IPS-15b (cell line): ENCODE results near the gene TOB1.
"Not testable (repeated sequence)": the region's sequence is repeated elsewhere in the genome, so short reads cannot be mapped to it uniquely, and the experiment has no call there.

Experiments
- H3K27me3 ChIP-seq: one replicate; pipeline ENCODE4 v1.6.1; 2013; ENCODE audit warnings: low read length; ENCODE audit not compliant: control insufficient read depth, insufficient read depth
- H3K36me3 ChIP-seq: one replicate; pipeline ENCODE4 v1.6.1; 2013; ENCODE audit warnings: low read length; ENCODE audit not compliant: control insufficient read depth, insufficient read depth
- H3K4me1 ChIP-seq: one replicate; pipeline ENCODE4 v1.6.1; 2013; ENCODE audit warnings: mild to moderate bottlenecking, low read length; ENCODE audit not compliant: control insufficient read depth, insufficient read depth
- H3K4me3 ChIP-seq: one replicate; pipeline ENCODE4 v1.5.1; 2013; ENCODE audit warnings: low read depth, low read length
- H3K9ac ChIP-seq: one replicate; pipeline ENCODE4 v1.6.1; 2013; ENCODE audit warnings: low read depth, mild to moderate bottlenecking, low read length
- H3K9me3 ChIP-seq: one replicate; pipeline ENCODE4 v1.6.1; 2013; ENCODE audit warnings: mild to moderate bottlenecking, low read length; ENCODE audit not compliant: control insufficient read depth, insufficient read depth

TOB1 gene

GRCh38 chr17:50904518-50905459 is 38.6 kb upstream of the TOB1 start:
- no peaks in the 10 kb centered on the region for H3K9me3 ChIP-seq
- H3K9ac ChIP-seq, result peak overlapping the region; percentile 37
- H3K27me3 ChIP-seq, result no peaks in the 10 kb centered on the region
- no peaks in the 10 kb centered on the region for H3K36me3 ChIP-seq
- peaks cover 20% of the 10 kb centered on the region for H3K4me1 ChIP-seq
- no peak overlapping the region for H3K4me3 ChIP-seq

GRCh38 chr17:50903604-50904517 is 37.7 kb upstream of the TOB1 start:
- Histone ChIP-seq H3K27me3 (no peaks in the 10 kb centered on the region), H3K4me3 (no peak overlapping the region), H3K36me3 (no peaks in the 10 kb centered on the region), H3K9me3 (no peaks in the 10 kb centered on the region), H3K9ac (no peak overlapping the region), H3K4me1 (peaks cover 19% of the 10 kb centered on the region)

GRCh38 chr17:50902372-50903353 is 36.5 kb upstream of the TOB1 start:
- Histone ChIP-seq H3K4me1 (peaks cover 19% of the 10 kb centered on the region), H3K27me3 (no peaks in the 10 kb centered on the region), H3K9ac (no peak overlapping the region), H3K9me3 (no peaks in the 10 kb centered on the region), H3K4me3 (no peak overlapping the region), H3K36me3 (no peaks in the 10 kb centered on the region)

- no peaks in the 10 kb centered on the region for H3K27me3 ChIP-seq
- no peaks in the 10 kb centered on the region for H3K36me3 ChIP-seq
- H3K9ac ChIP-seq, result no peak overlapping the region
- no peaks in the 10 kb centered on the region for H3K9me3 ChIP-seq
- H3K4me3 ChIP-seq, result no peak overlapping the region
- peaks cover 16% of the 10 kb centered on the region for H3K4me1 ChIP-seq
Measured at GRCh38 chr17:50900383-50900892, 34.3 kb upstream of the TOB1 start.

- no peak overlapping the region for H3K9ac ChIP-seq
- no peak overlapping the region for H3K4me3 ChIP-seq
- no peaks in the 10 kb centered on the region for H3K27me3 ChIP-seq
Measured at GRCh38 chr17:50899559-50900319, 33.6 kb upstream of the TOB1 start.

GRCh38 chr17:50899005-50899460 is 32.9 kb upstream of the TOB1 start:
- Histone ChIP-seq H3K4me3 (no peak overlapping the region), H3K4me1 (peaks cover 8% of the 10 kb centered on the region), H3K9ac (no peak overlapping the region), H3K27me3 (no peaks in the 10 kb centered on the region), H3K36me3 (no peaks in the 10 kb centered on the region), H3K9me3 (no peaks in the 10 kb centered on the region)

More at GRCh38 chr17:50899559-50900319, 33.6 kb upstream of the TOB1 start:
- no peaks in the 10 kb centered on the region for H3K9me3 ChIP-seq
- no peaks in the 10 kb centered on the region for H3K36me3 ChIP-seq
- peaks cover 11% of the 10 kb centered on the region for H3K4me1 ChIP-seq

- no peak overlapping the region for H3K9ac ChIP-seq
- H3K4me1 ChIP-seq, result peaks cover 3% of the 10 kb centered on the region
- no peaks in the 10 kb centered on the region for H3K27me3 ChIP-seq
- H3K9me3 ChIP-seq, result no peaks in the 10 kb centered on the region
- no peaks in the 10 kb centered on the region for H3K36me3 ChIP-seq
- H3K4me3 ChIP-seq, result no peak overlapping the region
Measured at GRCh38 chr17:50898369-50899004, 32.3 kb upstream of the TOB1 start.

GRCh38 chr17:50894513-50894912 is 28.4 kb upstream of the TOB1 start:
- not testable (repeated sequence) for H3K27me3 ChIP-seq, H3K9ac ChIP-seq, H3K36me3 ChIP-seq, H3K9me3 ChIP-seq, H3K4me3 ChIP-seq
- H3K4me1 ChIP-seq, result peaks cover 22% of the 10 kb centered on the region

- Histone ChIP-seq H3K27me3 (no peaks in the 10 kb centered on the region), H3K9ac (no peak overlapping the region), H3K4me3 (no peak overlapping the region), H3K9me3 (no peaks in the 10 kb centered on the region), H3K4me1 (peaks cover 26% of the 10 kb centered on the region), H3K36me3 (no peaks in the 10 kb centered on the region)
Measured at GRCh38 chr17:50893183-50893993, 27.2 kb upstream of the TOB1 start.
